ENCODE measurements around the gene CES2. TPM values are rescaled to one million over a fixed set of nuclear protein-coding genes. Genes with fewer than 3 reads are reported as not detected.
"Not testable (repeated sequence)": the region's sequence is repeated elsewhere in the genome, so short reads cannot be mapped to it uniquely, and the experiment has no call there.

CES2 gene
- total RNA-seq, 4 donors from 2014 or later: 15.0 to 51.0 (median 26.0) TPM

DNA sequence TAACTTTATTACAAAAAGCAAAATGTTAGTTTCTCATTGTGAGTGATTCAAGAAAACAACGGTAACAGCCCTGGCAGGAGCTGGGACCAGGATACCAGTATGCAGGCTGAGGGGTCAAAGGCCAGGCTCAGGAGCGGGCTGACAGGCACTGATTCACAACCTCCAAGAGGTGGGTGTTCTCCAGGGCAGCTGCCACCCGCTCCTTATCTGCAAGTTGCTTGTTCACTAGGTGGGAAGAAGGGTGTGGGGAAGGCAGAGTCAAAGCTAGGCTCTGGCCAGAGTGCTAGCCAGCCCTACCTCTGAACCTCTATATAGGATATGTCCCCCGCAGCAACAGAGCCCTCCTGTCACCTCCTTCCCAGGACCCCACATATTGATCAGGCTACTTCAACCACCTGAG lies 3.2 kb upstream of the CES2 start:
- Histone ChIP-seq H3K27ac (no peak overlapping the region), H3K27me3 (no peaks in the 10 kb centered on the region), H3K4me1 (peaks cover 0 to 29% of the 10 kb centered on the region in 2 donors), H3K4me3 (no peak overlapping the region), H3K9me3 (no peaks in the 10 kb centered on the region), H3K36me3 (no peaks in the 10 kb centered on the region)
- TF ChIP-seq CTCF (IDR thresholded peaks at IDR 0.05) (no peak), POLR2A (IDR thresholded peaks at IDR 0.05) (no peak)
- intact Hi-C loops (cut with DNase I; ENCODE audit: low total_unique reads): no loop called here
- DNase-seq: no peak

GRCh38 chr16:66933776-66934137 lies 1.6 kb upstream of the CES2 start:
- Histone ChIP-seq H3K4me1 (peaks cover 0 to 29% of the 10 kb centered on the region in 2 donors), H3K4me3 (peak overlapping the region; percentile 78 to 94), H3K27ac (peak overlapping the region; percentile 91 to 93), H3K36me3 (no peaks in the 10 kb centered on the region), H3K27me3 (no peaks in the 10 kb centered on the region), H3K9me3 (no peaks in the 10 kb centered on the region)
- TF ChIP-seq POLR2A (IDR thresholded peaks at IDR 0.05) (no peak), CTCF (IDR thresholded peaks at IDR 0.05) (no peak)
- no peak for DNase-seq
- intact Hi-C loops (cut with DNase I; ENCODE audit: low total_unique reads): no loop called here

DNA sequence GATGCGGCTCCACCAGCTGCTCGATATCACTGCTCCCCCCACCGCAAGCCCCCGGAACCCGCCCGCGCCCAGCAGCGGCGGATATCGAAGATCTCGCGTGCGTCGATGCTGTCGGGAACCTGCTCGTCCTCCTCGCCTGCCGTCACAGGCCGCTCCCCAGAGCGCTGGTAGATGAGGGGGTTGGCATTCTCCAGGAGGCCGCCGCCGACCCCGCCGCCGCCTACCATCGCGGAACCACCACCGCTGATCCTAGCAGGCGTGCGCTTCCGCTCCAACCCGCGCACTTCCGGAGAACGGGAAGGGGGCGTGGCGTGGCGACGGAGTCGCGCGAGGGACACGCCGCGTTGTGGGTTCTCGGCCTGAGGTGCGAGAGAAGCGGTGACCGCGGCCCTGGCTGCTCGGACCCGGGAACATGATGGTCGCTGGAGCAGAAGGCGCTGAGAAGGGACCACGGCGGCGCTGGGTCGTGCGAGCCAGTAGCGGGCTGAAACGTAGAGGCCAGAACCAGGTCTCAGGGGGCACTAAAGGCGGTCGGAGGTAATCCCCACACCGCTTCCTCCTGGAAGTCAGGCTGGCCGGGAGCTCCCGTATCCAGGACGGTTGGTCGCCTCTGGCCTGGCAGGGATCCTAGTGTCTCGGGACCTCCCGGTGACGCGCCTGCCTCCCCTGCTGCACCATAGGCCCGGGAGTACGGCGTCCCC lies 1.0 kb upstream of the CES2 start, which contains the start of gene CIAO2B:
TSS of gene CIAO2B (minus strand) at position 265 of the 701 bp plus-strand sequence. CDS start at position 227, 38 bp downstream.
- H3K4me3 ChIP-seq: peak within 1 kb of the TSS; percentile 78 to 94
- no peaks in the 10 kb centered on the region for H3K27me3 ChIP-seq
- DNase-seq: peak; percentile 83 to 90
- H3K27ac ChIP-seq: peak within 1 kb of the TSS; percentile 91 to 93
- no peaks in the 10 kb centered on the region for H3K9me3 ChIP-seq
- H3K36me3 ChIP-seq: no peaks in the 10 kb centered on the region
- TF ChIP-seq CTCF (IDR thresholded peaks at IDR 0.05) (peak in 2 of 4 experiments; percentile 7 to 41), POLR2A (IDR thresholded peaks at IDR 0.05) (peak; percentile 33 to 86)
- intact Hi-C loops (cut with DNase I; ENCODE audit: low total_unique reads): no loop called here
- H3K4me1 ChIP-seq: peaks cover 0 to 29% of the 10 kb centered on the region in 2 donors

GRCh38 chr16:66934839-66935313 lies 440 bp upstream of the CES2 start:
- H3K36me3 ChIP-seq; H3K27me3 ChIP-seq; DNase-seq; intact Hi-C loops (cut with DNase I; ENCODE audit: low total_unique reads); H3K9me3 ChIP-seq: not testable (repeated sequence)
- Histone ChIP-seq H3K4me3 (peak overlapping the region; percentile 78 to 94), H3K27ac (peak overlapping the region; percentile 91 to 93), H3K4me1 (peaks cover 0 to 29% of the 10 kb centered on the region in 2 donors)

GRCh38 chr16:66936462-66936861 lies 1.1 kb downstream of the CES2 start:
- Histone ChIP-seq H3K9me3 (no peaks in the 10 kb centered on the region), H3K4me1 (peaks cover 0 to 29% of the 10 kb centered on the region in 2 donors), H3K27me3 (no peaks in the 10 kb centered on the region), H3K36me3 (no peaks in the 10 kb centered on the region), H3K4me3 (no peak overlapping the region), H3K27ac (no peak overlapping the region)
- DNase-seq: no peak
- intact Hi-C loops (cut with DNase I; ENCODE audit: low total_unique reads): no loop called here
- no peak for TF ChIP-seq CTCF (IDR thresholded peaks at IDR 0.05)
- no peak for TF ChIP-seq POLR2A (IDR thresholded peaks at IDR 0.05)
